GM23338 (cell line): ENCODE data around the gene KRT78.

ENCODE experiments used
- CTCF ChIP-seq, 2 experiments: fragments of 200-600 bp in 1 of 2; sonication (generic) in 1 of 2; conservative IDR thresholded peaks; 2 replicates each; pipeline versions ENCODE4 v1.5.1 to v1.6.1; 2016 to 2017; ENCODE audit warnings: antibody characterized with exemption in 2 of 2, low read depth in 2 of 2, mild to moderate bottlenecking in 2 of 2, moderate library complexity in 1 of 2
- EZH2 ChIP-seq: fragments of 200-600 bp; sonication (generic); IDR thresholded peaks from one replicate; pipeline ENCODE4 v1.8.0; 2017; ENCODE audit warnings: antibody characterized with exemption, mild to moderate bottlenecking, low read depth; ENCODE audit not compliant: unreplicated experiment
- POLR2AphosphoS5 ChIP-seq: IDR thresholded peaks from 2 replicates; pipeline ENCODE4 v1.6.1; 2016; ENCODE audit warnings: antibody characterized with exemption, low read depth
- REST ChIP-seq: IDR thresholded peaks from one replicate; pipeline ENCODE4 v1.6.1; 2018; ENCODE audit warnings: antibody characterized with exemption; ENCODE audit not compliant: unreplicated experiment

- TF ChIP-seq CTCF (conservative IDR thresholded peaks at IDR 0.05; ENCODE audit: low read depth in 2 of 2) (no peak), POLR2AphosphoS5 (no peak), EZH2 (no peak), REST (no peak)
These were observed 16.3 kb downstream of the KRT78 start for GRCh38 chr12:52832451-52832850.
